Measurements from ENCODE around the gene CDKN2B.

Gene CDKN2B

DNA sequence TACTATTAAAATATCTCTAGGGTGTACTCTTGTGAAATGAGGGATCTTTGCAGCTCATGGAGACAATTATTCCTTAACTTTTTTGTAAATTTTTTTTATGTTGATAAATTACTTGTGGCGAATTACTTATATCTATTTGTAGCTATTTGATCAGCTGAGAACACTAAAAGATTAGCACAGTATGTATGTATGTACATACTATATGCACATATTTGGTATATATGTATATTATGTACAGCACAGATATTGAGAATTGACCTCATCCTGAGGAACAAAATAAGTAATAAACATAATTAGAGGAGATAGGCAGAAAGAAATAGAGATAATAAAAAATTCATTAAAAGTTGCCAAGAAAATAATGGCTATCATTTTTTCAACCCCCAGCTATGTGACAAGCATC lies 26.7 kb downstream of the CDKN2B start:
- CTCF ChIA-PET = interaction anchor here (0.6 to 2.5 kb wide), 7 partner anchors 9 to 170 kb away, joined by 3 to 13 read pairs (median 4); partner anchors contain the start of gene CDKN2B
- no peaks in the 10 kb centered on the region for H3K36me3 ChIP-seq (ENCODE audit: control insufficient read depth in 2 of 2, insufficient read depth in 1 of 2, low read length in 2 of 2)
- no peak overlapping the region for H3K4me3 ChIP-seq (ENCODE audit: low read depth, low read length)
- no peaks in the 10 kb centered on the region for H3K9me3 ChIP-seq (ENCODE audit: control insufficient read depth, insufficient read depth, low read depth, low read length)
- no peak overlapping the region for H3K27ac ChIP-seq (ENCODE audit: extremely low read depth, low read depth, low read length)
- POLR2A ChIA-PET = interaction anchor here (0.6 to 7.8 kb wide), 4 partner anchors 9 to 45 kb away, joined by 3 to 51 read pairs (median 10); partner anchors contain the start of genes CDKN2A, CDKN2B and CDKN2B-AS1
- TF ChIP-seq ZNF521 (tag by site-specific recombination; IDR thresholded peaks at IDR 0.05) (no peak), ZNF433 (tag by site-specific recombination; IDR thresholded peaks at IDR 0.05; ENCODE audit: low read depth) (no peak), ZNF423 (tag by site-specific recombination; IDR thresholded peaks at IDR 0.05) (no peak), ZNF654 (tag by site-specific recombination; IDR thresholded peaks at IDR 0.05; ENCODE audit: low read depth) (no peak), ZNF610 (tag by site-specific recombination; IDR thresholded peaks at IDR 0.05; ENCODE audit: borderline replicate concordance) (no peak), ZNF274 (IDR thresholded peaks at IDR 0.05; ENCODE audit: low read length) (no peak), ZNF274 (tag by site-specific recombination; IDR thresholded peaks at IDR 0.05; ENCODE audit: borderline replicate concordance) (no peak), ZNF350 (tag by site-specific recombination; IDR thresholded peaks at IDR 0.05) (no peak), ZNF169 (tag by site-specific recombination; IDR thresholded peaks at IDR 0.05) (no peak), ZNF416 (tag by site-specific recombination; IDR thresholded peaks at IDR 0.05) (no peak), ZBTB17 (tag by site-specific recombination; IDR thresholded peaks at IDR 0.05) (no peak)
- TF ChIP-seq, protein P1, sequence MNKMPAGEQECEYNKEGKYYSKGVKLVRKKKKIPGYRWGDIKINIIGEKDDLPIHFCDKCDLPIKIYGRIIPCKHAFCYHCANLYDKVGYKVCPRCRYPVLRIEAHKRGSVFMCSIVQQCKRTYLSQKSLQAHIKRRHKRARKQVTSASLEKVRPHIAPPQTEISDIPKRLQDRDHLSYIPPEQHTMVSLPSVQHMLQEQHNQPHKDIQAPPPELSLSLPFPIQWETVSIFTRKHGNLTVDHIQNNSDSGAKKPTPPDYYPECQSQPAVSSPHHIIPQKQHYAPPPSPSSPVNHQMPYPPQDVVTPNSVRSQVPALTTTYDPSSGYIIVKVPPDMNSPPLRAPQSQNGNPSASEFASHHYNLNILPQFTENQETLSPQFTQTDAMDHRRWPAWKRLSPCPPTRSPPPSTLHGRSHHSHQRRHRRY (tag by site-specific recombination; IDR thresholded peaks at IDR 0.05) = no peak
- H3K4me1 ChIP-seq (ENCODE audit: control insufficient read depth, insufficient read depth, low read length) = peaks cover 35% of the 10 kb centered on the region

DNA sequence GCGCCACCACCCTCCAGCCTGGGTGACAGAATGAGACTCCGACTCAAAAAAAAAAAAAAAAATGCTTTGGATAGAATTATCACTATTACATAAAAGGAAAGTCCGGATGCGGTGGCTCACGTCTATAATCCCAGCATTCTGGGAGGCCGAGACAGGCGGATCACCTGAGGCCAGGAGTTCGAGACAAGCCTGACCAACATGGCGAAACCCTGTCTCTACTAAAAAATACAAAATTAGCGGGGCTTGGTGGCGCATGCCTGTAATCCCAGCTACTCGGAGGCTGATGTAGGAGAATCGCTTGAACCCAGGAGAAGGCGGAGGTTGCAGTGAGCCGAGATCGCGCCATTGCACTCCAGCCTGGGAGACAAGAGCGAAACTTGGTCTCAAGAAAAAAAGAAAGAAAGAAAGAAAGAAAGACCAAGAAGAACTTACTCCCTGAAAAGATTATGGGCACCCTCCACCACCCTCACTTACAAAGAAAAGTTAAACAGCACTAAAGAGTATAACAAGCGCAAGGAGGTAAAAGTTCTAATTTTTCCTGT lies 32.7 kb downstream of the CDKN2B start:
- Histone ChIP-seq H3K27ac (ENCODE audit: extremely low read depth, low read depth, low read length) (no peak overlapping the region), H3K4me3 (ENCODE audit: low read depth, low read length) (no peak overlapping the region), H3K4me1 (ENCODE audit: control insufficient read depth, insufficient read depth, low read length) (peaks cover 7% of the 10 kb centered on the region), H3K9me3 (ENCODE audit: control insufficient read depth, insufficient read depth, low read depth, low read length) (no peaks in the 10 kb centered on the region), H3K36me3 (ENCODE audit: control insufficient read depth in 2 of 2, insufficient read depth in 1 of 2, low read length in 2 of 2) (no peaks in the 10 kb centered on the region; a peak in 1 of 3 replicates)
- TF ChIP-seq ZNF600 (tag by site-specific recombination; IDR thresholded peaks at IDR 0.05) = 0 out of 2 replicates have a peak, but pooled peaks have one; percentile 56
- TF ChIP-seq, protein P2, sequence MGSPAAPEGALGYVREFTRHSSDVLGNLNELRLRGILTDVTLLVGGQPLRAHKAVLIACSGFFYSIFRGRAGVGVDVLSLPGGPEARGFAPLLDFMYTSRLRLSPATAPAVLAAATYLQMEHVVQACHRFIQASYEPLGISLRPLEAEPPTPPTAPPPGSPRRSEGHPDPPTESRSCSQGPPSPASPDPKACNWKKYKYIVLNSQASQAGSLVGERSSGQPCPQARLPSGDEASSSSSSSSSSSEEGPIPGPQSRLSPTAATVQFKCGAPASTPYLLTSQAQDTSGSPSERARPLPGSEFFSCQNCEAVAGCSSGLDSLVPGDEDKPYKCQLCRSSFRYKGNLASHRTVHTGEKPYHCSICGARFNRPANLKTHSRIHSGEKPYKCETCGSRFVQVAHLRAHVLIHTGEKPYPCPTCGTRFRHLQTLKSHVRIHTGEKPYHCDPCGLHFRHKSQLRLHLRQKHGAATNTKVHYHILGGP (tag by site-specific recombination; IDR thresholded peaks at IDR 0.05) = no peak
- TF ChIP-seq, protein P3, sequence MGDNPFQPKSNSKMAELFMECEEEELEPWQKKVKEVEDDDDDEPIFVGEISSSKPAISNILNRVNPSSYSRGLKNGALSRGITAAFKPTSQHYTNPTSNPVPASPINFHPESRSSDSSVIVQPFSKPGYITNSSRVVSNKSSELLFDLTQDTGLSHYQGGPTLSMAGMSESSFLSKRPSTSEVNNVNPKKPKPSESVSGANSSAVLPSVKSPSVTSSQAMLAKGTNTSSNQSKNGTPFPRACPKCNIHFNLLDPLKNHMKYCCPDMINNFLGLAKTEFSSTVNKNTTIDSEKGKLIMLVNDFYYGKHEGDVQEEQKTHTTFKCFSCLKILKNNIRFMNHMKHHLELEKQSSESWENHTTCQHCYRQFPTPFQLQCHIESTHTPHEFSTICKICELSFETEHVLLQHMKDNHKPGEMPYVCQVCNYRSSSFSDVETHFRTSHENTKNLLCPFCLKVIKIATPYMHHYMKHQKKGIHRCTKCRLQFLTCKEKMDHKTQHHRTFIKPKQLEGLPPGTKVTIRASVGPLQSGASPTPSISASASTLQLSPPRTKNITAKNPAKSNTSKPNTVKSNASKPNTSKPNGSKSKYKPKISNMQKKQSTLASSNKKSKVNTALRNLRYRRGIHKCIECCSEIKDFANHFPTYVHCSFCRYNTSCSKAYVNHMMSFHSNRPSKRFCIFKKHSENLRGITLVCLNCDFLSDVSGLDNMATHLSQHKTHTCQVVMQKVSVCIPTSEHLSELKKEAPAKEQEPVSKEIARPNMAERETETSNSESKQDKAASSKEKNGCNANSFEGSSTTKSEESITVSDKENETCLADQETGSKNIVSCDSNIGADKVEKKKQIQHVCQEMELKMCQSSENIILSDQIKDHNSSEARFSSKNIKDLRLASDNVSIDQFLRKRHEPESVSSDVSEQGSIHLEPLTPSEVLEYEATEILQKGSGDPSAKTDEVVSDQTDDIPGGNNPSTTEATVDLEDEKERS (tag by site-specific recombination; IDR thresholded peaks at IDR 0.05) = no peak
- POLR2A ChIA-PET = interaction anchor here (0.7 to 1.8 kb wide), 5 partner anchors 15 to 32 kb away, joined by 4 to 9 read pairs (median 6); partner anchors contain the start of genes CDKN2A and CDKN2B-AS1
- CTCF ChIA-PET = interaction anchor here (0.6 to 2.1 kb wide), 7 partner anchors 10 to 769 kb away, joined by 3 to 9 read pairs (median 4); partner anchors contain the start of genes CDKN2B and IFNA10
